SK-MEL-5 (cell line): ENCODE measurements around the gene JARID2. TPM values are rescaled to one million over a fixed set of nuclear protein-coding genes. Genes with fewer than 3 reads are reported as not detected.
A peak's percentile ranks its signal among the peaks of the same experiment; 100 is the strongest.

ENCODE experiments used
- DNase-seq: peaks from one replicate; pipeline ENCODE4 v3.0.0-alpha.2; 2016; ENCODE audit warnings: low read depth, low spot score
- in situ Hi-C: cut with HindIII; loops from 2 replicates; pipeline ENCODE4 v1.10.0; 2016; ENCODE audit warnings: low sequenced_read_pairs, high pct_unique_total_duplicates, low pct_unique_long_range_greater_than_20kb
- total RNA-seq: library from RNA; depleted of rRNA; stranded (reverse); fragments of >200 nt; shearing (Covaris generic); gene quantifications from 2 replicates; pipeline ENCODE4 v1.2.3, GENCODE V29; 2014

The JARID2 gene
- total RNA-seq, 1 experiment from 2014 or later: 35.5 TPM

- DNase-seq: no peak
- in situ Hi-C loops: no loop called here
Measured at GRCh38 chr6:15335916-15336315, 90.0 kb downstream of the JARID2 start.

- no peak for DNase-seq
- in situ Hi-C loops: no loop called here
Measured at GRCh38 chr6:15336900-15337560, 91.2 kb downstream of the JARID2 start.

- in situ Hi-C loops: no loop called here
- DNase-seq: no peak
Measured at GRCh38 chr6:15337582-15337981, 91.7 kb downstream of the JARID2 start.

- in situ Hi-C loops: no loop called here
- no peak for DNase-seq
Measured at GRCh38 chr6:15338476-15338875, 92.6 kb downstream of the JARID2 start.

- DNase-seq: no peak
- in situ Hi-C loops: no loop called here
Measured at GRCh38 chr6:15339081-15339480, 93.2 kb downstream of the JARID2 start.

- in situ Hi-C loops: no loop called here
- DNase-seq: no peak
Measured at GRCh38 chr6:15340105-15340601, 94.3 kb downstream of the JARID2 start.

GRCh38 chr6:15340775-15341174, 94.9 kb downstream of the JARID2 start:
- peak; percentile 56 for DNase-seq
- in situ Hi-C loops: no loop called here

GRCh38 chr6:15341311-15342001, 95.6 kb downstream of the JARID2 start:
- DNase-seq: peak; percentile 52
- in situ Hi-C loops: no loop called here

GRCh38 chr6:15342114-15342513, 96.2 kb downstream of the JARID2 start:
- in situ Hi-C loops: no loop called here
- no peak for DNase-seq

- DNase-seq: no peak
- in situ Hi-C loops: no loop called here
Measured at GRCh38 chr6:15343490-15344191, 97.8 kb downstream of the JARID2 start.

- in situ Hi-C loops: no loop called here
Measured at GRCh38 chr6:15344192-15344519, 98.3 kb downstream of the JARID2 start.

GRCh38 chr6:15344831-15345230, 99.0 kb downstream of the JARID2 start:
- in situ Hi-C loops: no loop called here
- no peak for DNase-seq

More at GRCh38 chr6:15344192-15344519, 98.3 kb downstream of the JARID2 start:
- no peak for DNase-seq

GRCh38 chr6:15346315-15346714, 100.4 kb downstream of the JARID2 start:
- in situ Hi-C loops: no loop called here
- DNase-seq: no peak

GRCh38 chr6:15348528-15348927, 102.7 kb downstream of the JARID2 start:
- no peak for DNase-seq
- in situ Hi-C loops: no loop called here

GRCh38 chr6:15349379-15349778, 103.5 kb downstream of the JARID2 start:
- in situ Hi-C loops: no loop called here
- DNase-seq: no peak

- no peak for DNase-seq
- in situ Hi-C loops: no loop called here
Measured at GRCh38 chr6:15350386-15351083, 104.7 kb downstream of the JARID2 start.

- DNase-seq: no peak
- in situ Hi-C loops: no loop called here
Measured at GRCh38 chr6:15351631-15352030, 105.8 kb downstream of the JARID2 start.

- in situ Hi-C loops: no loop called here
- no peak for DNase-seq
Measured at GRCh38 chr6:15352220-15352619, 106.4 kb downstream of the JARID2 start.
